ENCODE results near the gene SSMEM1. TPM values are rescaled to one million over a fixed set of nuclear protein-coding genes. Genes with fewer than 3 reads are reported as not detected.

Gene SSMEM1
- total RNA-seq, 6 donors from 2014 or later: not detected

GRCh38 chr7:130205084-130205947, 2.3 kb upstream of the SSMEM1 start, which contains the start of gene TMEM209:
TMEM209 (minus strand) TSS chr7:130205406; CDS start chr7:130205375, 31 bp downstream.
- Histone ChIP-seq H3K9me3 (no peaks in the 10 kb centered on the region), H3K4me1 (peaks cover 5 to 14% (median 10%) of the 10 kb centered on the region in 4 donors), H3K4me3 (peak within 1 kb of the TSS; percentile 63 to 80 (median 73)), H3K36me3 (peaks cover 4 to 31% (median 12%) of the 10 kb centered on the region in 4 donors), H3K27me3 (no peaks in the 10 kb centered on the region), H3K27ac (peak within 1 kb of the TSS; percentile 90 to 95 (median 92))
- 12 to 17% methylated on average over 29 to 44 of the region's 44 CpGs for WGBS, 2 donors
- DNase-seq: peak; percentile 93 to 95
- peak in 2 of 4 donors; percentile 74 to 82 for TF ChIP-seq POLR2A (IDR thresholded peaks at IDR 0.05)
- TF ChIP-seq CTCF (IDR thresholded peaks at IDR 0.05): no peak
- peak; percentile 89 to 90 for TF ChIP-seq POLR2AphosphoS5 (IDR thresholded peaks at IDR 0.05)
- no peak for TF ChIP-seq EP300 (IDR thresholded peaks at IDR 0.05)
- ATAC-seq (ENCODE audit: low FRiP score in 2 of 2): peak; percentile 96 to 98

- H3K4me1 ChIP-seq: peaks cover 5 to 14% (median 10%) of the 10 kb centered on the region in 4 donors
- WGBS, 2 donors: 88 to 96% methylated on average over 5 of the region's 5 CpGs
- ATAC-seq (ENCODE audit: low FRiP score in 2 of 2): no peak
- H3K27me3 ChIP-seq: no peaks in the 10 kb centered on the region
- H3K27ac ChIP-seq: no peak overlapping the region
- no peak for TF ChIP-seq CTCF (IDR thresholded peaks at IDR 0.05)
- no peak for TF ChIP-seq POLR2A (IDR thresholded peaks at IDR 0.05)
- TF ChIP-seq POLR2AphosphoS5 (IDR thresholded peaks at IDR 0.05): no peak
- no peak for TF ChIP-seq EP300 (IDR thresholded peaks at IDR 0.05)
- H3K36me3 ChIP-seq: peaks cover 3 to 15% (median 5%) of the 10 kb centered on the region in 4 donors
- no peak for DNase-seq
- H3K4me3 ChIP-seq: no peak overlapping the region
- H3K9me3 ChIP-seq: no peaks in the 10 kb centered on the region
These were observed 627 bp upstream of the SSMEM1 start for GRCh38 chr7:130207033-130207432.

GRCh38 chr7:130208516-130208915, 856 bp downstream of the SSMEM1 start:
- Histone ChIP-seq H3K9me3 (no peaks in the 10 kb centered on the region), H3K27ac (no peak overlapping the region), H3K27me3 (no peaks in the 10 kb centered on the region), H3K4me3 (no peak overlapping the region), H3K36me3 (peaks cover 0 to 1% (median 0%) of the 10 kb centered on the region in 4 donors), H3K4me1 (peaks cover 5 to 14% (median 10%) of the 10 kb centered on the region in 4 donors)
- WGBS, 2 donors: 80 to 82% methylated on average over 2 of the region's 2 CpGs
- TF ChIP-seq CTCF (IDR thresholded peaks at IDR 0.05) (no peak), POLR2AphosphoS5 (IDR thresholded peaks at IDR 0.05) (no peak), EP300 (IDR thresholded peaks at IDR 0.05) (no peak), POLR2A (IDR thresholded peaks at IDR 0.05) (no peak)
- ATAC-seq (ENCODE audit: low FRiP score in 2 of 2) (no peak), DNase-seq (no peak)

GRCh38 chr7:130210181-130210935, 2.7 kb downstream of the SSMEM1 start:
- H3K4me1 ChIP-seq: peaks cover 0 to 6% (median 3%) of the 10 kb centered on the region in 4 donors
- TF ChIP-seq POLR2A (IDR thresholded peaks at IDR 0.05) (no peak), POLR2AphosphoS5 (IDR thresholded peaks at IDR 0.05) (no peak), CTCF (IDR thresholded peaks at IDR 0.05) (no peak)
- no peak for ATAC-seq (ENCODE audit: low FRiP score in 2 of 2)
- H3K27ac ChIP-seq: no peak overlapping the region
- no peak overlapping the region for H3K4me3 ChIP-seq
- no peaks in the 10 kb centered on the region for H3K36me3 ChIP-seq
- no peak for DNase-seq
- H3K9me3 ChIP-seq: no peaks in the 10 kb centered on the region
- 51 to 58% methylated on average over 5 of the region's 5 CpGs for WGBS, 2 donors
- H3K27me3 ChIP-seq: no peaks in the 10 kb centered on the region
